Measurements from ENCODE around the gene BCKDHB.
A peak's percentile ranks its signal among the peaks of the same experiment; 100 is the strongest.

Gene BCKDHB

DNA sequence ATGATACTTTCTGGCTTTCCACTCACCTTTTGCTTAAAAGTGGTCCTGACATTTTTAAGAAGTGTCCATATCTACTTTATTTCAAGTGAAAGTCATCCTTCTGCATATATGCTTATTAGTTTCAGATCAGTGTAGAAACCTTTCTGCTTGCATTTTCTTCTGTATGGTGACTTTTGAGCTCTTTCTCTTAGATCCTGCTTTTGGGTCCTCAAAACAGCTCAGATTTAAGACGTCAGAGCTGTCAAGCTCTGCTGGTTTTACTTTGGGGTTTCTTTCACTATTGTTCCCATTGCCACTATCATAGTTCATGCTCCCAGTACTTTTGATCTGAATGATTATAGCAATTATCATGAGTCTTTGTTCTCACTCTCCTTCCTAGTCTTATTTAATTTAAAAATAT, 41.7 kb downstream of the BCKDHB start:
- TF ChIP-seq, protein P1, sequence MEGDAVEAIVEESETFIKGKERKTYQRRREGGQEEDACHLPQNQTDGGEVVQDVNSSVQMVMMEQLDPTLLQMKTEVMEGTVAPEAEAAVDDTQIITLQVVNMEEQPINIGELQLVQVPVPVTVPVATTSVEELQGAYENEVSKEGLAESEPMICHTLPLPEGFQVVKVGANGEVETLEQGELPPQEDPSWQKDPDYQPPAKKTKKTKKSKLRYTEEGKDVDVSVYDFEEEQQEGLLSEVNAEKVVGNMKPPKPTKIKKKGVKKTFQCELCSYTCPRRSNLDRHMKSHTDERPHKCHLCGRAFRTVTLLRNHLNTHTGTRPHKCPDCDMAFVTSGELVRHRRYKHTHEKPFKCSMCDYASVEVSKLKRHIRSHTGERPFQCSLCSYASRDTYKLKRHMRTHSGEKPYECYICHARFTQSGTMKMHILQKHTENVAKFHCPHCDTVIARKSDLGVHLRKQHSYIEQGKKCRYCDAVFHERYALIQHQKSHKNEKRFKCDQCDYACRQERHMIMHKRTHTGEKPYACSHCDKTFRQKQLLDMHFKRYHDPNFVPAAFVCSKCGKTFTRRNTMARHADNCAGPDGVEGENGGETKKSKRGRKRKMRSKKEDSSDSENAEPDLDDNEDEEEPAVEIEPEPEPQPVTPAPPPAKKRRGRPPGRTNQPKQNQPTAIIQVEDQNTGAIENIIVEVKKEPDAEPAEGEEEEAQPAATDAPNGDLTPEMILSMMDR (IDR thresholded peaks at IDR 0.05; ENCODE audit: low read depth, low read length), result no peak

DNA sequence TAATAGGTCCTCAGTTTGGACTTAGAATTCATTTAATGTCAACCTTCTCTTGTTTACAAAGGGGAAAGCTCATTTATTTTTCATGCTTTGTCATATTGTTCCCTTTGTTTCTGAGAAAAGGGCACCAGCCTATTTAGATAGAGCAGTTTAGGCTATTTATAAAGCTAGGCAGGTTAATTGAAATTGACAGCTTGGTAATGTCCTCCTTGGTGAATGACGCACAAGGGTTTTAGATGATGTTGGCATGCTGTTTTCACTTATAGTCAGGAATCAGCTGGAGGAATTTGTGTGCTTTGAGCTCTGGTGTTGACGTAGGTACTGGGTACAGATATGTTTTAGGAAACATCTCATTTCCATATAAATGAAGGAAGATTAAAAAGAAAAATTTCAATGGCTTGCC, 45.2 kb downstream of the BCKDHB start:
- TF ChIP-seq, protein P1 (IDR thresholded peaks at IDR 0.05; ENCODE audit: low read depth, low read length), result no peak
- DNase-seq (ENCODE audit: low read depth in 2 of 2), result no peak
- no peak overlapping the region for H3K4me3 ChIP-seq (replicated peaks in 1 of 2; ENCODE audit: low read depth in 2 of 2, low read length in 2 of 2)

More for the DNA sequence above, 41.7 kb downstream of the BCKDHB start:
- DNase-seq (ENCODE audit: low read depth in 2 of 2), result no peak
- H3K4me3 ChIP-seq (replicated peaks in 1 of 2; ENCODE audit: low read depth in 2 of 2, low read length in 2 of 2), result no peak overlapping the region

DNA sequence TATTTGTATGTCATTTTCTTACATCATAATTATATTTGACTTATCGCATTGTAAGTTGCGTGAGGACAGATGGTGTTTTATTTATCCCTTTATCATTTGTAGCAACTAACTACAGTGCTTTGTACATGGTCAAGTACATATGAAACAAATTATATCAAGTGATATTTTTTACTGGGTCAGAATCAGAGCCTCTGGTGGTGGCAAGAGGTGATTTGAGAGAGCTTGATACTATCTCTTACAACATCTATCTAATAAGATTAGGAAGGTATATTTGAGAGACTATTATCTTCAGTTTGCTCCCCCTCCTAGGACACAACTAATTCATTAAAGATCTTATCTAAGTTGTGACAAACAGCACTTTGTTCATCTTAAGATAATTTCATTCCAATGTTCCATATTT, 47.7 kb downstream of the BCKDHB start:
- TF ChIP-seq, protein P1 (IDR thresholded peaks at IDR 0.05; ENCODE audit: low read depth, low read length), result no peak
- DNase-seq (ENCODE audit: low read depth in 2 of 2), result no peak
- H3K4me3 ChIP-seq (replicated peaks in 1 of 2; ENCODE audit: low read depth in 2 of 2, low read length in 2 of 2), result no peak overlapping the region

DNA sequence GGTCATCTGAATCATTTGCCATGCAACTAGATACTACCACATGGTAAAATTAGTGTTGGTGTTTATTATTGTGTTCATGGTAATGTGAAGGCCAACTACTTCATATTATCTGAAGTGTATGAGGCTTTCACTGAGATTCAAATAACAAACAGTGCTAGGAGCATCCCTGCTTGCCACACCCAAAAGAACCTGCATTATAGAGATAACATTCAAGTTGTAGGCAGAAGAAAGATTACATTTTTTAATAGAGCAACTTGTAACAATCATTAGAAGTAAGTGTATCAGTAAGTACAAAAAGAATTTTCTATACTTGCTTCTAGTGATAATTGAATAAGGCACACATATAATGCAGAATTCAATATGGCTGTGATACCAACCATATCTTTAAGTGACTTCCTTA, 49.8 kb downstream of the BCKDHB start:
- TF ChIP-seq, protein P1 (IDR thresholded peaks at IDR 0.05; ENCODE audit: low read depth, low read length), result no peak
- DNase-seq (ENCODE audit: low read depth in 2 of 2), result no peak
- H3K4me3 ChIP-seq (replicated peaks in 1 of 2; ENCODE audit: low read depth in 2 of 2, low read length in 2 of 2), result no peak overlapping the region

DNA sequence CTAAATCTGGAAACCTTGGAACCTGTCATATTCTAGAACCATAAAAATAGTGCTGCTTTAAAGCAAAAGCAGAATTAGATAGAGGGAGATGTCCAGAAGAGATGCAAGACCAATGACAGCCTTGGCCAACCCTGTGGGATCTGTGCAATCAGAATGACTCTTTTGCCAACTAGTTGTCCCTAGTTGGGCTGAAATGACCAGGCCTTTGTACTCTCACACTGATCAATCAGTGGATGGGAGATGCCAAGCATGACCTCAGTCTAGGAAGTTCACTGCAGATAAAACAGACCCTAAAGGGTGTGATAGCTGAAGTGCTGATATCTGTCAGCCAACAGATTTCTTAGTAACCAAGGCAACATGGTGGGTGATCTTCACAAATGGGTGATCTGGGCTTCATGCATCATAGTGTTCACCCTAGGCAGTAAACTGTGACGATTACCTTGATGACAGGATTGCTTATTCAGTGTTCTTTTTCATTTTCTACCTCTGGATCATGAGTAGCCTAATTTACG, 52.1 kb downstream of the BCKDHB start:
- no peak for DNase-seq (ENCODE audit: low read depth in 2 of 2)
- no peak overlapping the region for H3K4me3 ChIP-seq (replicated peaks in 1 of 2; ENCODE audit: low read depth in 2 of 2, low read length in 2 of 2)
- TF ChIP-seq, protein P1 (IDR thresholded peaks at IDR 0.05; ENCODE audit: low read depth, low read length), result no peak

DNA sequence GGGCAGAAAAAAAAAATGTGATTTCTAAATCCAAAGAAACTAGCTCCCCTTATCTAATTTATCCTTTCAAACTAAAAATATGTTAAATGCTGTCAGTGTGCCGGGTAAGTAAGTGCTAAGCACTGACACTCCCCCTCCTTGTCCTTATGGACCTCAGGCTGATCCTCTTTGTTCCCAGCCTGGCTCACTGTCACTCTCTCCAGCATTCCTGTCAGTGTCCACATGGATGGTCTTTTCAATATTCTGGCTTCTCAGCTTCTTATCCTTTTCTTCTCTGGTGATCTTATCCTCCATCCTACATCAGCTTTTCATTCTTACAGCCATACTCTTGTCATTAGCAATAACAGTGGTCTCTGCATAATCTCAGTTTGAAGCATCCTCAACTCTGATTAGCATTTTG, 55.0 kb downstream of the BCKDHB start:
- H3K4me3 ChIP-seq (replicated peaks in 1 of 2; ENCODE audit: low read depth in 2 of 2, low read length in 2 of 2), result no peak overlapping the region
- TF ChIP-seq, protein P1 (IDR thresholded peaks at IDR 0.05; ENCODE audit: low read depth, low read length), result no peak
- no peak for DNase-seq (ENCODE audit: low read depth in 2 of 2)

DNA sequence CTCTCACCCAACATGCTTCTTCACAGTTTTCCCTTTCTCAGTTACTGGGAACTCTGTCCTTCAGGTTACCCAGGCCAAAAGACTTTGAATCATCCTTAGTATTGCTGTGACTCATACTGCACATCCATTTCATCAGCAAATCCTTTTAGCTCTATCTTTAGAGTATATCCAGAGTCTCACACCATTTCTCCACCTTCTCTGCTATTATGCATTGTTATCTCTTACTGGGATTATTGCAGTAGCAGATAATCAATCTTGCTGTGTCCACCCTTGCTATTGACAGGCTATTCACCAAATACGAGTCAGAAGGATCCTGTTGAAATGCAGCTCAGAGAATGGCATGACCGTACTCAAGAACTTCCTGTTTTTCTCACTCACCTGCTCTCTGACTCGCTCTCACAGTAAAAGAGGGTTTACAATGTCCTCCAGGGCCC, 57.3 kb downstream of the BCKDHB start:
- H3K4me3 ChIP-seq (replicated peaks in 1 of 2; ENCODE audit: low read depth in 2 of 2, low read length in 2 of 2), result no peak overlapping the region
- TF ChIP-seq, protein P1 (IDR thresholded peaks at IDR 0.05; ENCODE audit: low read depth, low read length), result no peak
- DNase-seq (ENCODE audit: low read depth in 2 of 2), result peak; percentile 43 to 87

Data from cardiac fibroblast (primary cell).